Stomach (tissue), 9 donors: ENCODE data around the gene ATP10B. TPM values are rescaled to one million over a fixed set of nuclear protein-coding genes. Genes with fewer than 3 reads are reported as not detected.

Experiments used
- DNase-seq, 2 donors: peaks; one replicate each; pipeline versions ENCODE4 v3.0.0 to v3.0.0-alpha.2; 2013 to 2019
- H3K27ac ChIP-seq, 5 donors: fragments of 200-600 bp in 4 of 5; sonication (generic) in 4 of 5; one replicate each; pipeline ENCODE4 v1.5.1; 2013 to 2019; ENCODE audit warnings: mild to moderate bottlenecking in 1 of 5, moderate library complexity in 1 of 5
- H3K27me3 ChIP-seq, 3 donors: fragments of 200-600 bp; sonication (generic); one replicate each; pipeline ENCODE4 v1.5.1; 2017 to 2019; ENCODE audit warnings: mixed run types in 1 of 3
- H3K36me3 ChIP-seq, 4 donors: fragments of 200-600 bp; sonication (generic); 1 replicate in 3 of 4; 2 replicates in 1 of 4; pipeline ENCODE4 v1.5.1; 2016 to 2019
- H3K4me1 ChIP-seq, 4 donors: fragments of 200-600 bp; sonication (generic); one replicate each; pipeline ENCODE4 v1.5.1; 2016 to 2019
- H3K4me3 ChIP-seq, 4 donors: fragments of 200-600 bp; sonication (generic) in 3 of 4; one replicate each; pipeline ENCODE4 v1.5.1; 2016 to 2019; ENCODE audit warnings: mild to moderate bottlenecking in 1 of 4
- H3K9me3 ChIP-seq, 4 donors: fragments of 200-600 bp; sonication (generic); one replicate each; pipeline ENCODE4 v1.5.1; 2016 to 2019
- CTCF ChIP-seq, 7 experiments: fragments of 450-650 bp in 4 of 7; fragments of 200-600 bp in 3 of 7; sonication (generic) in 3 of 7; IDR thresholded peaks; one replicate each; pipeline ENCODE4 v1.5.1; 2016 to 2019; ENCODE audit warnings: antibody characterized with exemption in 7 of 7, control low read depth in 2 of 7, mild to moderate bottlenecking in 1 of 7
- EP300 ChIP-seq: sonication (generic); formaldehyde crosslinking; IDR thresholded peaks from one replicate; pipeline ENCODE4 v1.6.1; 2017; ENCODE audit warnings: antibody characterized with exemption
- POLR2A ChIP-seq, 4 donors: fragments of 450-650 bp; IDR thresholded peaks; one replicate each; pipeline ENCODE4 v1.6.1; 2016; ENCODE audit warnings: antibody characterized with exemption in 4 of 4, control low read depth in 2 of 4, mild to moderate bottlenecking in 1 of 4, moderate library complexity in 1 of 4
- POLR2AphosphoS5 ChIP-seq, 3 donors: sonication (generic); formaldehyde crosslinking; IDR thresholded peaks; one replicate each; pipeline ENCODE4 v1.6.1; 2016; ENCODE audit warnings: antibody characterized with exemption in 3 of 3
- WGBS, 5 donors: extraction: QIAGEN DNeasy Blood & Tissue Kit in 3 of 5; methylation state at CpG; one replicate each; pipeline versions ENCODE4 v1.1.5 to v1.1.7; 2013 to 2018; 5-methylcytosine and 5-hydroxymethylcytosine counted together
- intact Hi-C: fragments of 100-400 bp; cut with DNase I; formaldehyde crosslinking; loops from one replicate; pipeline ENCODE4 v1.15.1; 2023; ENCODE audit warnings: low total_unique reads
- polyA plus RNA-seq, 3 donors: library from polyadenylated mRNA; stranded (reverse); fragments of 200-250 nt; gene quantifications; one replicate each; pipeline ENCODE4 v1.2.3, GENCODE V29; 2013
- total RNA-seq, 5 donors: library from RNA; depleted of rRNA; stranded (reverse); fragments of >200 nt; gene quantifications; one replicate each; pipeline versions ENCODE4 v1.1.0 to v1.2.3, GENCODE V29; 2014 to 2016
- donor health status: healthy with polysubstance abuse.
- donor health status: Bipolar disorder and iron deficiency.
- donor health status: healthy.

ATP10B gene
- total and polyA plus RNA-seq, 8 donors = 0.25 to 115 (median 4.4) TPM

- intact Hi-C loops = no loop called here
- WGBS, 5 donors = 91 to 96% (median 94%) methylated on average over 3 of the region's 3 CpGs
- no peaks in the 10 kb centered on the region for H3K27me3 ChIP-seq
- no peak for TF ChIP-seq POLR2A (IDR thresholded peaks at IDR 0.05)
- no peak for TF ChIP-seq POLR2AphosphoS5 (IDR thresholded peaks at IDR 0.05)
- TF ChIP-seq EP300 = no peak
- TF ChIP-seq CTCF (IDR thresholded peaks at IDR 0.05) = no peak
- H3K4me3 ChIP-seq = no peak overlapping the region
- H3K36me3 ChIP-seq = no peaks in the 10 kb centered on the region
- no peak for DNase-seq
- no peaks in the 10 kb centered on the region for H3K4me1 ChIP-seq
- H3K27ac ChIP-seq = no peak overlapping the region
- H3K9me3 ChIP-seq = no peaks in the 10 kb centered on the region
Observed at GRCh38 chr5:160555581-160555970, 296.4 kb downstream of the ATP10B start.

- H3K27me3 ChIP-seq = no peaks in the 10 kb centered on the region
- H3K4me1 ChIP-seq = no peaks in the 10 kb centered on the region
- no peak for DNase-seq
- TF ChIP-seq POLR2A (IDR thresholded peaks at IDR 0.05) = no peak
- TF ChIP-seq POLR2AphosphoS5 (IDR thresholded peaks at IDR 0.05) = no peak
- no peak for TF ChIP-seq CTCF (IDR thresholded peaks at IDR 0.05)
- no peak for TF ChIP-seq EP300
- H3K27ac ChIP-seq = no peak overlapping the region
- intact Hi-C loops = no loop called here
- H3K4me3 ChIP-seq = no peak overlapping the region
- H3K36me3 ChIP-seq = no peaks in the 10 kb centered on the region
- no peaks in the 10 kb centered on the region for H3K9me3 ChIP-seq
Observed at GRCh38 chr5:160550075-160550474, 301.9 kb downstream of the ATP10B start.

- no peaks in the 10 kb centered on the region for H3K9me3 ChIP-seq
- WGBS, 5 donors = 80 to 92% (median 88%) methylated on average over 4 of the region's 4 CpGs
- H3K27me3 ChIP-seq = peaks cover 0 to 7% (median 0%) of the 10 kb centered on the region in 3 donors
- no peaks in the 10 kb centered on the region for H3K4me1 ChIP-seq
- no peak for DNase-seq
- no peak for TF ChIP-seq POLR2AphosphoS5 (IDR thresholded peaks at IDR 0.05)
- no peak for TF ChIP-seq CTCF (IDR thresholded peaks at IDR 0.05)
- TF ChIP-seq POLR2A (IDR thresholded peaks at IDR 0.05) = no peak
- no peak for TF ChIP-seq EP300
- no peaks in the 10 kb centered on the region for H3K36me3 ChIP-seq
- intact Hi-C loops = no loop called here
- H3K4me3 ChIP-seq = no peak overlapping the region
- H3K27ac ChIP-seq = no peak overlapping the region
Observed at GRCh38 chr5:160548949-160549645, 302.9 kb downstream of the ATP10B start.

GRCh38 chr5:160547872-160548271 lies 304.1 kb downstream of the ATP10B start:
- TF ChIP-seq EP300 (no peak), CTCF (IDR thresholded peaks at IDR 0.05) (no peak), POLR2AphosphoS5 (IDR thresholded peaks at IDR 0.05) (no peak), POLR2A (IDR thresholded peaks at IDR 0.05) (no peak)
- WGBS, 5 donors = 81 to 92% (median 86%) methylated on average over 1 of the region's 1 CpG
- H3K36me3 ChIP-seq = no peaks in the 10 kb centered on the region
- no peak overlapping the region for H3K4me3 ChIP-seq
- DNase-seq = no peak
- peaks cover 0 to 7% (median 0%) of the 10 kb centered on the region in 3 donors for H3K27me3 ChIP-seq
- H3K27ac ChIP-seq = no peak overlapping the region
- H3K9me3 ChIP-seq = no peaks in the 10 kb centered on the region
- H3K4me1 ChIP-seq = no peaks in the 10 kb centered on the region
- intact Hi-C loops = no loop called here
